ENCODE measurements around the gene HUWE1.
"Not testable (repeated sequence)": the region's sequence is repeated elsewhere in the genome, so short reads cannot be mapped to it uniquely, and the experiment has no call there.

DNA sequence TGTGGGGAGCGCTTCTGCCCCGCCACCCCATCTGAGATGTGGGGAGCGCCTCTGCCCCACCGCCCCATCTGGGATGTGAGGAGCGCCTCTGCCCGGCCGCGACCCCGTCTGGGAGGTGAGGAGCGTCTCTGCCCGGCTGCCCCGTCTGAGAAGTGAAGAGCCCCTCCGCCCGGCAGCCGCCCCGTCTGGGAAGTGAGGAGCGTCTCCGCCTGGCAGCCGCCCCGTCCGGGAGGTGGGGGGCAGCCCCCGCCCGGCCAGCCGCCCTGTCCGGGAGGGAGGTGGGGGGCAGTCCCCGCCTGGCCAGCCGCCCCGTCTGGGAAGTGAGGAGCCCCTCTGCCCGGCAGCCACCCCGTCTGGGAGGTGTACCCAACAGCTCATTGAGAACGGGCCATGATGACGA is 35.1 kb upstream of the HUWE1 start:
- TF ChIP-seq, protein P1, sequence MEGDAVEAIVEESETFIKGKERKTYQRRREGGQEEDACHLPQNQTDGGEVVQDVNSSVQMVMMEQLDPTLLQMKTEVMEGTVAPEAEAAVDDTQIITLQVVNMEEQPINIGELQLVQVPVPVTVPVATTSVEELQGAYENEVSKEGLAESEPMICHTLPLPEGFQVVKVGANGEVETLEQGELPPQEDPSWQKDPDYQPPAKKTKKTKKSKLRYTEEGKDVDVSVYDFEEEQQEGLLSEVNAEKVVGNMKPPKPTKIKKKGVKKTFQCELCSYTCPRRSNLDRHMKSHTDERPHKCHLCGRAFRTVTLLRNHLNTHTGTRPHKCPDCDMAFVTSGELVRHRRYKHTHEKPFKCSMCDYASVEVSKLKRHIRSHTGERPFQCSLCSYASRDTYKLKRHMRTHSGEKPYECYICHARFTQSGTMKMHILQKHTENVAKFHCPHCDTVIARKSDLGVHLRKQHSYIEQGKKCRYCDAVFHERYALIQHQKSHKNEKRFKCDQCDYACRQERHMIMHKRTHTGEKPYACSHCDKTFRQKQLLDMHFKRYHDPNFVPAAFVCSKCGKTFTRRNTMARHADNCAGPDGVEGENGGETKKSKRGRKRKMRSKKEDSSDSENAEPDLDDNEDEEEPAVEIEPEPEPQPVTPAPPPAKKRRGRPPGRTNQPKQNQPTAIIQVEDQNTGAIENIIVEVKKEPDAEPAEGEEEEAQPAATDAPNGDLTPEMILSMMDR (optimal IDR thresholded peaks at IDR 0.05 in 1 of 3, IDR thresholded peaks at IDR 0.05 in 1 of 3, conservative IDR thresholded peaks at IDR 0.05 in 1 of 3; ENCODE audit: extremely low read depth in 1 of 3, insufficient read depth in 2 of 3, low read length in 3 of 3): not testable (repeated sequence)
- TF ChIP-seq EZH2 (IDR thresholded peaks at IDR 0.05; ENCODE audit: low read length): not testable (repeated sequence)
